Endothelial cell of umbilical vein (primary cell): ENCODE data around the gene FMNL3. TPM values are rescaled to one million over a fixed set of nuclear protein-coding genes. Genes with fewer than 3 reads are reported as not detected.
"Not testable (repeated sequence)": the region's sequence is repeated elsewhere in the genome, so short reads cannot be mapped to it uniquely, and the experiment has no call there.

Source experiments
- BruUV-seq: library from RNA; stranded (reverse); fragments of 400-500 nt; replicated peaks from 2 replicates; lab custom pipeline; 2021; lab: Mats Ljungman, UMichigan
- CTCF ChIA-PET: fragments of 300-600, 350-600 bp; sonication (Branson Sonifier 250); formaldehyde crosslinking; loops from one replicate; lab custom pipeline; 2021; ENCODE audit warnings: antibody characterized with exemption, inconsistent platforms; lab: Charles Lee
- POLR2A ChIA-PET: fragments of 300-600, 350-600 bp; sonication (Branson Sonifier 250); formaldehyde crosslinking; loops from one replicate; lab custom pipeline; 2021; ENCODE audit warnings: antibody characterized with exemption, inconsistent platforms; lab: Charles Lee
- DNase-seq: peaks from one replicate; pipeline ENCODE4 v3.0.0-alpha.2; 2011; ENCODE audit warnings: low read depth, low spot score
- FAIRE-seq: peaks from 2 replicates; lab custom pipeline; 2011; peaks lifted over from hg19 to GRCh38; lab: Jason Lieb, UNC
- H2AFZ ChIP-seq: 2 replicates; pipeline ENCODE4 v1.6.0; 2012; ENCODE audit warnings: low read depth, low read length, control low read depth, inconsistent platforms
- H3K27ac ChIP-seq: 2 replicates; pipeline ENCODE4 v1.5.1; 2011; ENCODE audit warnings: low read depth, mild to moderate bottlenecking, control low read depth, low read length, moderate library complexity; ENCODE audit not compliant: insufficient read depth
- H3K27me3 ChIP-seq, 2 experiments: 2 replicates each; pipeline versions ENCODE4 v1.6.0 to v1.6.1; 2011; ENCODE audit warnings: low read length in 2 of 2, mixed read lengths in 1 of 2; ENCODE audit not compliant: control insufficient read depth in 2 of 2, insufficient read depth in 2 of 2
- H3K36me3 ChIP-seq, 2 experiments: 2 replicates in 1 of 2; 3 replicates in 1 of 2; pipeline ENCODE4 v1.5.1; 2011; ENCODE audit warnings: low read length in 2 of 2, mild to moderate bottlenecking in 1 of 2, moderate library complexity in 1 of 2; ENCODE audit not compliant: control insufficient read depth in 2 of 2, insufficient read depth in 2 of 2; ENCODE audit errors: extremely low read depth in 1 of 2
- H3K4me1 ChIP-seq: 3 replicates; pipeline ENCODE4 v1.5.1; 2011; ENCODE audit warnings: mild to moderate bottlenecking, low read length; ENCODE audit not compliant: control insufficient read depth, insufficient read depth; ENCODE audit errors: extremely low read depth
- H3K4me2 ChIP-seq: 2 replicates; pipeline ENCODE4 v1.6.1; 2011; ENCODE audit warnings: low read length, control low read depth, mixed read lengths; ENCODE audit not compliant: insufficient read depth
- H3K4me3 ChIP-seq, 3 experiments: fragments of 200-600 bp in 1 of 3; sonication (generic), shearing (Covaris generic) in 1 of 3; replicated peaks in 1 of 3; 2 replicates each; pipeline ENCODE4 v1.5.1; 2011 to 2016; ENCODE audit warnings: control low read depth in 3 of 3, low read length in 3 of 3, mild to moderate bottlenecking in 2 of 3, inconsistent platforms in 1 of 3, low read depth in 1 of 3, moderate library complexity in 1 of 3; ENCODE audit not compliant: insufficient read depth in 1 of 3
- H3K79me2 ChIP-seq: 2 replicates; pipeline ENCODE4 v1.6.0; 2012; ENCODE audit warnings: low read length, inconsistent platforms; ENCODE audit not compliant: control insufficient read depth, insufficient read depth
- H3K9ac ChIP-seq: replicated peaks from 2 replicates; pipeline ENCODE3; 2011; ENCODE audit warnings: low read length, control low read depth; ENCODE audit not compliant: insufficient read depth; ENCODE audit errors: extremely low read depth
- H3K9me1 ChIP-seq: replicated peaks from 3 replicates; pipeline ENCODE4 v1.6.0; 2011; ENCODE audit warnings: mild to moderate bottlenecking, low read length; ENCODE audit not compliant: control insufficient read depth, insufficient read depth; ENCODE audit errors: extremely low read depth
- H3K9me3 ChIP-seq: replicated peaks from 2 replicates; pipeline ENCODE4 v1.5.1; 2012; ENCODE audit warnings: low read length, inconsistent platforms; ENCODE audit not compliant: control insufficient read depth, insufficient read depth
- H4K20me1 ChIP-seq: replicated peaks from 2 replicates; pipeline ENCODE3; 2011; ENCODE audit warnings: mild to moderate bottlenecking, low read length; ENCODE audit not compliant: control insufficient read depth, insufficient read depth; ENCODE audit errors: extremely low read depth
- EZH2 ChIP-seq: IDR thresholded peaks from 2 replicates; pipeline ENCODE4 v1.6.1; 2012; ENCODE audit warnings: borderline replicate concordance, low read depth, mild to moderate bottlenecking, moderate library complexity, low read length, inconsistent platforms; ENCODE audit not compliant: severe bottlenecking
- FOS ChIP-seq: IDR thresholded peaks from 2 replicates; pipeline ENCODE4 v1.6.1; 2011; ENCODE audit warnings: mild to moderate bottlenecking, low read length, moderate library complexity, borderline replicate concordance; ENCODE audit not compliant: insufficient read depth
- GATA2 ChIP-seq: IDR thresholded peaks from 2 replicates; pipeline ENCODE4 v1.7.0; 2011; ENCODE audit warnings: low read depth, mild to moderate bottlenecking, moderate library complexity, mixed read lengths, low read length; ENCODE audit not compliant: insufficient read length, insufficient read depth
- JUN ChIP-seq: IDR thresholded peaks from 2 replicates; pipeline ENCODE4 v1.6.1; 2011; ENCODE audit warnings: borderline replicate concordance, low read depth; ENCODE audit not compliant: insufficient read length, insufficient read depth
- MYC ChIP-seq: IDR thresholded peaks from one replicate; pipeline ENCODE4 v1.6.1; 2011; ENCODE audit warnings: mild to moderate bottlenecking, low read depth, low read length
- POLR2A ChIP-seq: IDR thresholded peaks from 2 replicates; pipeline ENCODE4 v1.6.1; 2012; ENCODE audit warnings: low read depth, mild to moderate bottlenecking, control low read depth, low read length
- POLR2AphosphoS5 ChIP-seq: IDR thresholded peaks from 2 replicates; pipeline ENCODE4 v1.6.1; 2012; ENCODE audit warnings: low read depth, mild to moderate bottlenecking, control low read depth, low read length, moderate library complexity; ENCODE audit not compliant: insufficient read depth
- dilution Hi-C: fragments of 300-500 bp; cut with MboI; formaldehyde crosslinking; loops from one replicate; pipeline ENCODE4 v1.15.0; 2019; ENCODE audit warnings: low sequenced_read_pairs; ENCODE audit not compliant: extremely low pct_ligation_motif_present
- intact Hi-C: fragments of 100-400 bp; cut with micrococcal nuclease; formaldehyde crosslinking; loops from one replicate; pipeline ENCODE4 v1.10.0; 2022
- polyA plus RNA-seq, 4 experiments: library from polyadenylated mRNA; depleted of rRNA in 3 of 4; stranded (reverse) in 3 of 4; unstranded in 1 of 4; fragments of >200 nt; gene quantifications; 2 replicates each; pipeline versions ENCODE4 v1.2.1 to v1.2.3, GENCODE V29; 2011 to 2012; ENCODE audit warnings: missing spikeins in 1 of 4
- total RNA-seq: library from RNA; stranded (reverse); gene quantifications from 2 replicates; pipeline ENCODE4 v1.2.3, GENCODE V29; 2021
- TF ChIP-seq, protein P1 (sequence below): IDR thresholded peaks from 2 replicates; pipeline ENCODE4 v1.6.1; 2011; ENCODE audit not compliant: insufficient read depth, insufficient read length
- TF ChIP-seq, protein P2 (sequence below), 2 donors: IDR thresholded peaks; 1 replicate in 1 of 2; 2 replicates in 1 of 2; pipeline ENCODE4 v1.5.1; 2011; ENCODE audit warnings: low read length in 2 of 2, mild to moderate bottlenecking in 2 of 2, moderate library complexity in 2 of 2, control low read depth in 1 of 2, inconsistent platforms in 1 of 2, low read depth in 1 of 2; ENCODE audit not compliant: insufficient read depth in 1 of 2; ENCODE audit errors: extremely low read depth in 1 of 2

Gene FMNL3
- total and polyA plus RNA-seq, 2 donors (not counting 3 experiments of a cell fraction or from before 2014, with no cell fraction given) = 35.1 to 93.3 TPM

DNA sequence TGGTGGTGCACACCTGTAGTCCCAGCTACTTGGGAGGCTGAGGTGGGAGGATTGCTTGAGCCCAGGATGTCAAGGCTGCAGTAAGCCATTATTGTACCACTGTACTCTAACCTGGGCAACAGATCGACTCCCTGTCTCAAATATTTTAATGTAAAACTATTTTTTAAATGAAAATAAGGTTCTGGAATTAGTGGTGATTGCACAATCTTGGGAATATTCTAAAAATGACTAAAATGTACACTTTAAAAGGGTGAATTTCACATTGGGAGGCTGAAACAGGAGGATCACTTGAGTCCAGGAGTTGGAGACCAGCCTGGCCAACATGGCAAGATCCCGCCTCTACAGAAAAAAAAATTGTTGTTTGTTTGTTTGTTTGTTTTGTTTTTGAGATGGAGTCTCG lies 21.2 kb upstream of the FMNL3 start:
- DNase-seq = no peak
- dilution Hi-C loops (no loop called here), intact Hi-C loops (no loop called here)
- Histone ChIP-seq H3K27me3 (peaks cover 14 to 18% of the 10 kb centered on the region in 2 experiments), H3K9ac (no peak overlapping the region), H3K36me3 (no peaks in the 10 kb centered on the region), H3K27ac (no peak overlapping the region), H3K9me3 (no peaks in the 10 kb centered on the region), H3K4me3 (no peak overlapping the region), H4K20me1 (no peaks in the 10 kb centered on the region), H3K4me1 (no peaks in the 10 kb centered on the region), H3K79me2 (no peaks in the 10 kb centered on the region), H3K9me1 (no peaks in the 10 kb centered on the region), H3K4me2 (no peak overlapping the region), H2AFZ (no peak overlapping the region)
- ChIA-PET CTCF (no interaction called here), POLR2A (no interaction called here)
- no peak for FAIRE-seq
- BruUV-seq = no TSS peak
- no peak for TF ChIP-seq FOS
- no peak for TF ChIP-seq POLR2AphosphoS5
- TF ChIP-seq EZH2 = no peak
- TF ChIP-seq MYC = no peak
- no peak for TF ChIP-seq JUN
- TF ChIP-seq, protein P1, sequence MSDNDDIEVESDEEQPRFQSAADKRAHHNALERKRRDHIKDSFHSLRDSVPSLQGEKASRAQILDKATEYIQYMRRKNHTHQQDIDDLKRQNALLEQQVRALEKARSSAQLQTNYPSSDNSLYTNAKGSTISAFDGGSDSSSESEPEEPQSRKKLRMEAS = no peak
- TF ChIP-seq GATA2 = no peak
- TF ChIP-seq, protein P2, sequence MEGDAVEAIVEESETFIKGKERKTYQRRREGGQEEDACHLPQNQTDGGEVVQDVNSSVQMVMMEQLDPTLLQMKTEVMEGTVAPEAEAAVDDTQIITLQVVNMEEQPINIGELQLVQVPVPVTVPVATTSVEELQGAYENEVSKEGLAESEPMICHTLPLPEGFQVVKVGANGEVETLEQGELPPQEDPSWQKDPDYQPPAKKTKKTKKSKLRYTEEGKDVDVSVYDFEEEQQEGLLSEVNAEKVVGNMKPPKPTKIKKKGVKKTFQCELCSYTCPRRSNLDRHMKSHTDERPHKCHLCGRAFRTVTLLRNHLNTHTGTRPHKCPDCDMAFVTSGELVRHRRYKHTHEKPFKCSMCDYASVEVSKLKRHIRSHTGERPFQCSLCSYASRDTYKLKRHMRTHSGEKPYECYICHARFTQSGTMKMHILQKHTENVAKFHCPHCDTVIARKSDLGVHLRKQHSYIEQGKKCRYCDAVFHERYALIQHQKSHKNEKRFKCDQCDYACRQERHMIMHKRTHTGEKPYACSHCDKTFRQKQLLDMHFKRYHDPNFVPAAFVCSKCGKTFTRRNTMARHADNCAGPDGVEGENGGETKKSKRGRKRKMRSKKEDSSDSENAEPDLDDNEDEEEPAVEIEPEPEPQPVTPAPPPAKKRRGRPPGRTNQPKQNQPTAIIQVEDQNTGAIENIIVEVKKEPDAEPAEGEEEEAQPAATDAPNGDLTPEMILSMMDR (IDR thresholded peaks at IDR 0.05; ENCODE audit: extremely low read depth in 1 of 2, insufficient read depth in 1 of 2, low read depth in 1 of 2, low read length in 2 of 2) = no peak
- no peak for TF ChIP-seq POLR2A

DNA sequence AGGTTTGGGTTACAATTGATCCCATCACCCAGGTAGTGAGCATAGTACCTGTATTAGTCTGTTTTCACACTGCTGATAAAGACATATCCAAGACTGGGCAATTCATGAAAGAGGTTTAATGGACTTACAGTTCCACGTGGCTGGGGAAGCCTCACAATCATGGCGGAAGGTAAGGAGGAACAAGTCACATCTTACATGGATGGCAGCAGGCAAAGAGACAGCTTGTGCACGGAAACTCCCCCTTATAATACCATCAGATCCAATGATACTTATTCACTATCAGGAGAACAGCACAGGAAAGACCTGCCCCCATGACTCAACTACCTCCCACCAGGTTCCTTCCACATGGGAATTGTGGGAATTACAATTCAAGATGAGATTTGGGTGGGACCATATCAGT lies 14.2 kb upstream of the FMNL3 start:
- DNase-seq, H3K36me3 ChIP-seq, dilution Hi-C loops, BruUV-seq, H3K4me3 ChIP-seq, POLR2A ChIA-PET, H3K9me1 ChIP-seq, intact Hi-C loops, H3K79me2 ChIP-seq, H3K27ac ChIP-seq, H4K20me1 ChIP-seq, H3K4me2 ChIP-seq, H3K9ac ChIP-seq, H2AFZ ChIP-seq, H3K4me1 ChIP-seq, FAIRE-seq, H3K9me3 ChIP-seq: not testable (repeated sequence)
- CTCF ChIA-PET = interaction anchor here (1.1 to 1.7 kb wide), 6 partner anchors 10 to 373 kb away, joined by 3 to 6 read pairs (median 4); no protein-coding TSS in a partner anchor
- H3K27me3 ChIP-seq = peaks cover 14 to 18% of the 10 kb centered on the region in 2 experiments
